Type B pancreatic cell (in vitro differentiated cells): ENCODE data around the gene PGLYRP1. TPM values are rescaled to one million over a fixed set of nuclear protein-coding genes. Genes with fewer than 3 reads are reported as not detected.

ENCODE experiments used
- DNase-seq: peaks from one replicate; pipeline ENCODE4 v3.0.0; 2021; ENCODE audit warnings: mixed read lengths; ENCODE audit not compliant: unreplicated experiment; ENCODE audit errors: extremely low spot score
- H3K27ac Mint-ChIP-seq: 2 replicates; pipeline ENCODE4 v1.8.0; 2021; ENCODE audit warnings: mild to moderate bottlenecking, mixed read lengths
- H3K27me3 Mint-ChIP-seq: 2 replicates; pipeline ENCODE4 v1.8.0; 2021; ENCODE audit warnings: mixed read lengths
- H3K36me3 Mint-ChIP-seq: 2 replicates; pipeline ENCODE4 v1.8.0; 2021; ENCODE audit warnings: mixed read lengths
- H3K4me1 Mint-ChIP-seq: one replicate; pipeline ENCODE4 v1.8.0; 2021; ENCODE audit warnings: mixed read lengths; ENCODE audit not compliant: unreplicated experiment
- H3K4me3 Mint-ChIP-seq: 2 replicates; pipeline ENCODE4 v1.8.0; 2021; ENCODE audit warnings: mild to moderate bottlenecking, mixed read lengths
- H3K9me3 Mint-ChIP-seq: 2 replicates; pipeline ENCODE4 v1.8.0; 2021; ENCODE audit warnings: mixed read lengths
- total RNA-seq: library from RNA; stranded (reverse); gene quantifications from 2 replicates; pipeline ENCODE4 v1.2.1, GENCODE V29; 2021; ENCODE audit warnings: low replicate concordance
- TF ChIP-seq, protein P1 (sequence below): fragments of 200-600 bp; sonication (generic); conservative IDR thresholded peaks from 2 replicates; pipeline ENCODE4 v1.5.0; 2021; ENCODE audit warnings: antibody characterized with exemption, mild to moderate bottlenecking

Gene PGLYRP1
- total RNA-seq, 1 donor from 2014 or later = not detected

DNA sequence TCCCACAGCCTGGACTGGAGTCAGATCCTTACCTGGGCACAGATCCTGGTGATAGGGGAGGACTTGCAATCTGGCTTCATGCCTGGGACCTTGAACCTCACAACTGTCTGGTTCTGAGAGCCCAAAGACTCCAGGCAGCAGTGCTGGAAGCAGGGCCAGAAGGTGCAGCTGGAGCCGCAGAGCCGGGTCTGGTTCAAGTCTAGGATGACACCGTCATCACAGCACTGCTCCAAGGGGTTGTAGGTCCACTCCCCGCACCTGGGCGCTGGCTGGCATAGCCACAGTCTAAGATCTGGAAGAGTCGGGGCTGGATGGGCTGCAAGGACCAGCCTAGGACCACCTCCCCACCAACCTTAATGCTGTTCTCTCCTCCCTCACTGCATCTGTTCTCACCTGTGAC, 17.3 kb upstream of the PGLYRP1 start:
- Mint-ChIP-seq H3K4me1 (peaks cover 10% of the 10 kb centered on the region), H3K27ac (no peak overlapping the region), H3K27me3 (no peaks in the 10 kb centered on the region), H3K36me3 (peaks cover 5% of the 10 kb centered on the region), H3K4me3 (no peak overlapping the region), H3K9me3 (peaks cover 13% of the 10 kb centered on the region)
- no peak for DNase-seq
- TF ChIP-seq, protein P1, sequence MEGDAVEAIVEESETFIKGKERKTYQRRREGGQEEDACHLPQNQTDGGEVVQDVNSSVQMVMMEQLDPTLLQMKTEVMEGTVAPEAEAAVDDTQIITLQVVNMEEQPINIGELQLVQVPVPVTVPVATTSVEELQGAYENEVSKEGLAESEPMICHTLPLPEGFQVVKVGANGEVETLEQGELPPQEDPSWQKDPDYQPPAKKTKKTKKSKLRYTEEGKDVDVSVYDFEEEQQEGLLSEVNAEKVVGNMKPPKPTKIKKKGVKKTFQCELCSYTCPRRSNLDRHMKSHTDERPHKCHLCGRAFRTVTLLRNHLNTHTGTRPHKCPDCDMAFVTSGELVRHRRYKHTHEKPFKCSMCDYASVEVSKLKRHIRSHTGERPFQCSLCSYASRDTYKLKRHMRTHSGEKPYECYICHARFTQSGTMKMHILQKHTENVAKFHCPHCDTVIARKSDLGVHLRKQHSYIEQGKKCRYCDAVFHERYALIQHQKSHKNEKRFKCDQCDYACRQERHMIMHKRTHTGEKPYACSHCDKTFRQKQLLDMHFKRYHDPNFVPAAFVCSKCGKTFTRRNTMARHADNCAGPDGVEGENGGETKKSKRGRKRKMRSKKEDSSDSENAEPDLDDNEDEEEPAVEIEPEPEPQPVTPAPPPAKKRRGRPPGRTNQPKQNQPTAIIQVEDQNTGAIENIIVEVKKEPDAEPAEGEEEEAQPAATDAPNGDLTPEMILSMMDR = no peak

DNA sequence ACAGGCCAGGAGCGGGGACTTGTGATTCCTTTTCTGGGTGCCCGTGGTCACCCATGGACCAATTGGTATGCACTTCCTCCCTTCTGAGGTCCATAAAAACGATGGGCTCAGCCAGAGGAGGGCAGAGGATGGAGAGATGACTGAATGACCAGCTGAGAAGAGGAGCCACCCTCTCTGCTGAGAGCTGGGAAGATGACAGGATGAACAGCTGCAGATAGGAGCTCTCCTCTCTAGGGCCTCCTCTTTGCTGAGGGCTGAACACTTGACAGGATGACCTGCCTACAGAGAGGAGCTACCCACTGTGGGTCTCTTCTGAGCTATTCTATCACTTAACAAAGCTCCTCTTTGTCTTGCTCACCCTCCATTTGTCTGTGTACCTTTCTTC, 13.9 kb upstream of the PGLYRP1 start:
- no peak for DNase-seq
- no peak overlapping the region for H3K27ac Mint-ChIP-seq
- TF ChIP-seq, protein P1 = no peak
- no peaks in the 10 kb centered on the region for H3K36me3 Mint-ChIP-seq
- H3K4me3 Mint-ChIP-seq = no peak overlapping the region
- no peaks in the 10 kb centered on the region for H3K9me3 Mint-ChIP-seq
- H3K27me3 Mint-ChIP-seq = no peaks in the 10 kb centered on the region
- peaks cover 10% of the 10 kb centered on the region for H3K4me1 Mint-ChIP-seq

DNA sequence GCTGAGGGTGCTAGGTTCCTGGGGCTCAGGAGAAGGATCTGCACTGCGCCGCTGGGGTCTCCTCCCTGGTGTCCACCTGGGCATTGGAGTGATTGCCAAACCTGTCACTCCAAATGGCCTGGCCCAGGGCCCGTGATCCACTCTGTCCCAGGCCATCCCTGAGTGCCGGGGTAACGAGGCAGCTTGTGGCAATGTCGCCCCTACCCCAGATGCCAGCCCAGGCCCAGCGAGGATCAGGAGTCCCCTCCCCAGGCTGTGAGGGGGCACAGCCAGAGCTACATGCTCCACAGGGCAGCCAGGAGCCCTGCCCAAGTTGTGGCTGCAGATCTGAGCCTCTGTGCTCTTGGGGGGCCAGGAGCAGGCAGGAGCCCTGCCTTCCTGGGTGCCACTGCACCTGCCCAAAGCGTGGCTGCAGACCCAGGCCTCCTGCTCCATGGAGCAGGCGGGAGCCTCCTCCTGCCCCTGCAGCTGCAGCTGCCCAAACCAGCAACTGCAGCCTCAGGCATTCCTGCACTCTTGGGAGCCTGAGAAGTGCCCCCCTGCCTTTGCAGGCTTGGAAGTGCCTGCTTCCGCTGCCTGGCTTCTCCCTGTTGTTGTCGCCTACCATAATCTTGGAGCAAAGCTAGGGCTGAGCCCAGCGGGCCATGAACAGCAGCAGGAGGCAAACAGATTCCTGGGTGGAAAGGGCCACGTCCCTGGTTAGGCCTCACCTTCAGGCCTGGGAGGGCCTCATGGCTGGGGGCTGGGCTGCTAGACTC, 13.3 kb upstream of the PGLYRP1 start:
- TF ChIP-seq, protein P1 = no peak
- Mint-ChIP-seq H3K4me1 (peaks cover 10% of the 10 kb centered on the region), H3K27ac (no peak overlapping the region), H3K9me3 (no peaks in the 10 kb centered on the region), H3K4me3 (no peak overlapping the region), H3K27me3 (no peaks in the 10 kb centered on the region), H3K36me3 (no peaks in the 10 kb centered on the region)
- no peak for DNase-seq

DNA sequence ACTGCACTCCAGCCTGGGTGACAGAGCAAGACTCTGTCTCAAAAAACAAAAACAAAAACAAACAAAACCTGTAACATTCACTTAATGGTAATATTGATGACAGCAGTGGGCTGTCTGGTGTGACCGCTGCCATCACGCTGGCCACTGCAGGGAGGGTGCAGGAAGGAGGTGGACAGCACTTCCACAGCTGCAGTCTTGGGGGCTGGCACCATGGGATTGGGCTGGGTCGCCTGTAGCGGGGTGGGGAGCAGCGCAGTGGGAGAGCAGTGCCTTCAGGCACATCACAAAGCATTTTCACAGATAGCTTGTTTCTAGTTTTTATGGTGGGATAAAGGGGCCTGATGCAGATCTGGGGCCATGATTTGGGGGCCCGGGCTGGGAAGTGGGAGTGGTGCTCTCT, 12.7 kb upstream of the PGLYRP1 start:
- TF ChIP-seq, protein P1 = no peak
- Mint-ChIP-seq H3K4me3 (no peak overlapping the region), H3K36me3 (no peaks in the 10 kb centered on the region), H3K4me1 (peaks cover 10% of the 10 kb centered on the region), H3K9me3 (no peaks in the 10 kb centered on the region), H3K27ac (no peak overlapping the region), H3K27me3 (no peaks in the 10 kb centered on the region)
- DNase-seq = no peak

DNA sequence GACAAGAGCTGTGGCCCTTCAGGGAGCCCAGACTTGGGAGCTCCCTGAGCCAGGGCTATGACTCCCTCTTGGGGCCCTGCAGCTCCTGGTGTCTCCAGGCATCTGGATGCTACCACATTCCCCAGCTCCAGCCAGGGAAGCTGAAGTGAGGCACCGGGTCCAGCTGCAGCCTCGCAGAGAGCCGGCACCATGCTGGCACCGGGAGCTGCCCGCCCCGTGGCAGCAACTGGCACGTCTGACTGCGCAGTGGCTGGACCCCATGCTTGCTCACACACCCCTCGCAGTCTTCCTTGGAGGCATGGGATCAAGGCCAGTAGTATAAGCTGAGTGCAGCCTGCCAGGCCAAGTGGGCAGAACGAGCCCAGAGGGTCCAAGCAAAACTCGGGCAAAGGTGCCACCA, 10.5 kb upstream of the PGLYRP1 start:
- no peak overlapping the region for H3K27ac Mint-ChIP-seq
- H3K36me3 Mint-ChIP-seq = peaks cover 4% of the 10 kb centered on the region
- no peak overlapping the region for H3K4me3 Mint-ChIP-seq
- H3K4me1 Mint-ChIP-seq = peaks cover 18% of the 10 kb centered on the region
- TF ChIP-seq, protein P1 = no peak
- H3K9me3 Mint-ChIP-seq = no peaks in the 10 kb centered on the region
- H3K27me3 Mint-ChIP-seq = no peaks in the 10 kb centered on the region
- DNase-seq = no peak
